ENCODE measurements around the gene TBC1D3I.

TBC1D3I gene

DNA sequence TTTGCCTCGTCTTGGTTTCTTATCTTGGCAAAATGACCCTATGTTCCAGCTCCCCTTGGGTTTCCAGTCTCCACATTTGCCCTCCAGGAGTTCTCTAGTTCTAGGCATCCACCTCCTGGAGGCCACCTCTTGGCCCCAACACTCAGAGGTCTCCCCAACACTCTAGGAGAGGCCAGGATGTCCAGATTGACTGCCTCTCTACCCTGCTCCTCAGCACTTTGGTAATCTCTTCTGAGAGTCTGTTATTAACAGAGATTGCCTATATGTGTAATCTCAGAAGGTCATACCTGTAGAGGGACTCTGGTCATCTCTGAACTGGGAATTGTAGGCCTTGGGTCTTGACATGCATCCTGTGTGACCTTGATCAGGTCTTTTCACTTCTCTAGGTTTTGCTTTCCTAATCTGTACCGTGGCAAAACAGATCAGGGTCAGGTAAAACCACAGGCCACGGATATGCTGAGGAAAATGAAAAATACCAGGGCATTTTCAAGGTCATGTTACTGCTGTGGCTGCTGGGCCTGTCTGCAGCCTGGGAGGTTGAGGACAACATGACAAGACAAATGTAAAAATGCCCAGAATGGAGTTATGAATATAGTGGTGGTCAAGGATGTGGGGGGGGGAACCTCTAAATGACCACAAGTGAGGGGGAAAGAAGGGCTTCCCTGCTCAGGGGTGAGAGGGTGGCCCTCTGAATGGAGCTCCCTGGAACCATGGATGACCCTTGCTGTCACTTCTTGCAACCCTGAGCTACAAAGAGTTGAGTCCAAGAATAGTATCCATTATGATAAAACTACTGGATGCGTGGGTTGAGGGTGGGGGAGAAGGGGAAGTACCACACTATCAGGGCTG, 58.5 kb downstream of the TBC1D3I start:
- DNase-seq (ENCODE audit: low read depth) = no peak
- H3K4me3 ChIP-seq (ENCODE audit: low read depth, low read length) = no peak overlapping the region
- TF ChIP-seq, protein P1, sequence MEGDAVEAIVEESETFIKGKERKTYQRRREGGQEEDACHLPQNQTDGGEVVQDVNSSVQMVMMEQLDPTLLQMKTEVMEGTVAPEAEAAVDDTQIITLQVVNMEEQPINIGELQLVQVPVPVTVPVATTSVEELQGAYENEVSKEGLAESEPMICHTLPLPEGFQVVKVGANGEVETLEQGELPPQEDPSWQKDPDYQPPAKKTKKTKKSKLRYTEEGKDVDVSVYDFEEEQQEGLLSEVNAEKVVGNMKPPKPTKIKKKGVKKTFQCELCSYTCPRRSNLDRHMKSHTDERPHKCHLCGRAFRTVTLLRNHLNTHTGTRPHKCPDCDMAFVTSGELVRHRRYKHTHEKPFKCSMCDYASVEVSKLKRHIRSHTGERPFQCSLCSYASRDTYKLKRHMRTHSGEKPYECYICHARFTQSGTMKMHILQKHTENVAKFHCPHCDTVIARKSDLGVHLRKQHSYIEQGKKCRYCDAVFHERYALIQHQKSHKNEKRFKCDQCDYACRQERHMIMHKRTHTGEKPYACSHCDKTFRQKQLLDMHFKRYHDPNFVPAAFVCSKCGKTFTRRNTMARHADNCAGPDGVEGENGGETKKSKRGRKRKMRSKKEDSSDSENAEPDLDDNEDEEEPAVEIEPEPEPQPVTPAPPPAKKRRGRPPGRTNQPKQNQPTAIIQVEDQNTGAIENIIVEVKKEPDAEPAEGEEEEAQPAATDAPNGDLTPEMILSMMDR (IDR thresholded peaks at IDR 0.05; ENCODE audit: control insufficient read depth, extremely low read depth, insufficient read depth) = no peak

DNA sequence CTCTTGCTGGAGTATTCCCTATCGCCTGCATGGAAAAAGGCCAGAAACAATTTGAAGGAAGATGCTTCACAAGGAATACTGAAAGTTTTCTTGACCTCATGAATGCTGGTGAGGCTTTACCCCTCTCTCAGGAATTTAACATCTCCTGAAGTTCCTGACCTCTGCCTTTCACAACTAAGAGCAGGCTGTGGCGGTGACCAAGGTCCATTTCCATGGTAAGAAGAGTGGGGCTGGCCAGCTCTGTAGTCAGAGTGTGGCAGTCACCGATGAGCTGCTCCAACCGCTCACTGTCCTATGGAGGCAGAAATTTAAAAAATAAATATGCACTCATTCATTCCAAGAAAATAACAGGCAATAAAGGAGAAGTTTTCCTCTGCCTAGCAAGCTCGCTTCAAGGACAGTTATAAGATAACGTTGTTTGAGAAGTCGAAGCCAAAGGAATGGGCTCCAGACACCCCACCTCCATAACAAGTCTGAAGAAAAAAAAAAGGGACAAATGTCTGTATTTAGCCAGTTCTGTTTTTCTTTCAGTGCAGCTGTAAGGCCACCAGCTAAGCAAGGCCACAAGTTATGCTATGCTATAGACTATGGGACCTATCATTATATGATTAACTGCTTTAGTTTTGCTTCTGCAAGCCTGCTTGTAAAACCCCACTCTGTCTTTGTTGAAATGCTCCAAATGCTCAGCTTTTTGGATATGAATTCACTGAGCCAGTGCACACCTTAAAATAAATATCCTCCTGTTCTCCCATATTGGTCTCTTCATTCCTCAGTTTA, 59.5 kb downstream of the TBC1D3I start:
- TF ChIP-seq, protein P1 (IDR thresholded peaks at IDR 0.05; ENCODE audit: control insufficient read depth, extremely low read depth, insufficient read depth) = no peak
- DNase-seq (ENCODE audit: low read depth) = no peak
- no peak overlapping the region for H3K4me3 ChIP-seq (ENCODE audit: low read depth, low read length)
